HL-60 (cell line): ENCODE measurements around the gene CFAP141.
A peak's percentile ranks its signal among the peaks of the same experiment; 100 is the strongest.
"Not testable (repeated sequence)": the region's sequence is repeated elsewhere in the genome, so short reads cannot be mapped to it uniquely, and the experiment has no call there.

Experiments
- DNase-seq, 2 experiments: peaks; one replicate each; pipeline ENCODE4 v3.0.0-alpha.2; 2010 to 2020; ENCODE audit warnings: low read depth in 1 of 2, low spot score in 1 of 2
- H3K27ac ChIP-seq: fragments of 250-450 bp; sonication (Bioruptor Pico); replicated peaks from 2 replicates; pipeline ENCODE4 v1.5.1; 2020; ENCODE audit warnings: mild to moderate bottlenecking, moderate library complexity
- H3K27me3 ChIP-seq: fragments of 250-450 bp; sonication (Bioruptor Pico); 2 replicates; pipeline ENCODE4 v1.5.1; 2021; ENCODE audit warnings: mild to moderate bottlenecking, moderate library complexity; ENCODE audit not compliant: insufficient read depth, poor library complexity, severe bottlenecking
- H3K4me3 ChIP-seq: replicated peaks from 2 replicates; pipeline ENCODE4 v1.5.1; 2011; ENCODE audit warnings: mild to moderate bottlenecking, control low read depth, low read length; ENCODE audit not compliant: insufficient read depth
- CTCF ChIP-seq: IDR thresholded peaks from one replicate; pipeline ENCODE4 v1.5.1; 2011; ENCODE audit warnings: low read length, control low read depth, inconsistent platforms; ENCODE audit not compliant: insufficient read depth
- GABPA ChIP-seq: IDR thresholded peaks from 2 replicates; pipeline ENCODE4 v1.6.1; 2012; ENCODE audit warnings: low read depth
- POLR2AphosphoS5 ChIP-seq: IDR thresholded peaks from 2 replicates; pipeline ENCODE4 v1.6.1; 2012; ENCODE audit warnings: low read depth
- REST ChIP-seq: IDR thresholded peaks from 2 replicates; pipeline ENCODE4 v1.6.1; 2012; ENCODE audit warnings: low read depth; ENCODE audit not compliant: insufficient replicate concordance
- SPI1 ChIP-seq: IDR thresholded peaks from 2 replicates; pipeline ENCODE4 v1.6.1; 2012; ENCODE audit warnings: low read depth, mild to moderate bottlenecking, borderline replicate concordance

CFAP141 gene

GRCh38 chr1:154207262-154207661 is 1.1 kb upstream of the CFAP141 start:
- no peak for DNase-seq
- Histone ChIP-seq H3K27me3 (no peaks in the 10 kb centered on the region), H3K4me3 (no peak overlapping the region), H3K27ac (no peak overlapping the region; the same call in 1 of the 2 replicates)
- TF ChIP-seq SPI1 (no peak), REST (no peak), POLR2AphosphoS5 (no peak), GABPA (no peak), CTCF (no peak)

- not testable (repeated sequence) for DNase-seq, H3K4me3 ChIP-seq, H3K27me3 ChIP-seq
- peak overlapping the region; percentile 14; the same call in 1 of the 2 replicates for H3K27ac ChIP-seq
Measured at GRCh38 chr1:154205778-154206177, 355 bp downstream of the CFAP141 start.

- Histone ChIP-seq H3K27ac (no peak overlapping the region), H3K27me3 (no peaks in the 10 kb centered on the region), H3K4me3 (no peak overlapping the region)
- DNase-seq, result no peak
- TF ChIP-seq REST (no peak), GABPA (no peak)
Measured at GRCh38 chr1:154199563-154199879, 6.6 kb downstream of the CFAP141 start.

GRCh38 chr1:154198756-154199562 is 7.2 kb downstream of the CFAP141 start:
- DNase-seq, result peak in 1 of 2 experiments; percentile 58
- Histone ChIP-seq H3K27ac (no peak overlapping the region), H3K4me3 (no peak overlapping the region), H3K27me3 (no peaks in the 10 kb centered on the region)
- no peak for TF ChIP-seq REST
- no peak for TF ChIP-seq POLR2AphosphoS5
- TF ChIP-seq SPI1, result no peak
- TF ChIP-seq CTCF, result peak; percentile 32
